PFSK-1 (cell line): ENCODE data around the gene TPPP.

ENCODE experiments used
- POLR2AphosphoS5 ChIP-seq: IDR thresholded peaks from 2 replicates; pipeline ENCODE4 v1.6.1; 2012; ENCODE audit warnings: low read depth, mild to moderate bottlenecking, control low read depth, low read length, moderate library complexity
- REST ChIP-seq, 2 experiments: IDR thresholded peaks; 2 replicates each; pipeline versions ENCODE4 v1.6.1 to v1.8.0; 2011 to 2012; ENCODE audit warnings: low read depth in 2 of 2, low read length in 2 of 2, control low read depth in 1 of 2, inconsistent platforms in 1 of 2, mild to moderate bottlenecking in 1 of 2, moderate library complexity in 1 of 2; ENCODE audit not compliant: insufficient read depth in 1 of 2
- SIN3A ChIP-seq: IDR thresholded peaks from 2 replicates; pipeline ENCODE4 v1.6.1; 2012; ENCODE audit warnings: mild to moderate bottlenecking, low read length, moderate library complexity, borderline replicate concordance; ENCODE audit not compliant: insufficient read depth
- TAF1 ChIP-seq: IDR thresholded peaks from 2 replicates; pipeline ENCODE4 v1.6.1; 2012; ENCODE audit warnings: low read length, control low read depth, borderline replicate concordance; ENCODE audit not compliant: insufficient read depth

GRCh38 chr5:641331-641765, 51.8 kb downstream of the TPPP start:
- TF ChIP-seq POLR2AphosphoS5 = no peak
- TF ChIP-seq SIN3A = no peak
- TF ChIP-seq TAF1 = no peak
- TF ChIP-seq REST (IDR thresholded peaks at IDR 0.05; ENCODE audit: insufficient read depth in 1 of 2, low read depth in 2 of 2, low read length in 2 of 2) = no peak
